Heart right ventricle (tissue), 16 donors: ENCODE results near the gene TK1. TPM values are rescaled to one million over a fixed set of nuclear protein-coding genes. Genes with fewer than 3 reads are reported as not detected.

Experiments
- ATAC-seq, 8 donors: fragments of 200-7000 bp; cut with Tn5 transposase; one replicate each; pipeline ENCODE4 v1.9.1; 2020; ENCODE audit warnings: mild to moderate bottlenecking in 8 of 8, moderate library complexity in 8 of 8, moderate number of reproducible peaks in 1 of 8
- DNase-seq, 2 donors: peaks; one replicate each; pipeline ENCODE4 v3.0.0-alpha.2; 2020
- H3K27ac ChIP-seq, 10 donors: fragments of 200-600 bp; sonication (generic) in 2 of 10; one replicate each; pipeline versions ENCODE4 v1.5.0 to v1.8.0; 2020 to 2022; ENCODE audit warnings: mild to moderate bottlenecking in 3 of 10
- H3K27me3 ChIP-seq, 7 donors: fragments of 200-600 bp; one replicate each; pipeline ENCODE4 v1.8.0; 2021 to 2022; ENCODE audit warnings: mild to moderate bottlenecking in 2 of 7
- H3K36me3 ChIP-seq, 9 donors: fragments of 200-600 bp; sonication (generic) in 1 of 9; one replicate each; pipeline versions ENCODE4 v1.5.0 to v1.8.0; 2020 to 2022; ENCODE audit warnings: mild to moderate bottlenecking in 2 of 9
- H3K4me1 ChIP-seq, 9 donors: fragments of 200-600 bp; sonication (generic) in 1 of 9; one replicate each; pipeline versions ENCODE4 v1.5.0 to v1.8.0; 2020 to 2022; ENCODE audit warnings: mild to moderate bottlenecking in 4 of 9
- H3K4me3 ChIP-seq, 10 donors: fragments of 200-600 bp; sonication (generic) in 2 of 10; one replicate each; pipeline versions ENCODE4 v1.5.0 to v1.8.0; 2020 to 2022; ENCODE audit warnings: mild to moderate bottlenecking in 7 of 10, moderate library complexity in 2 of 10
- H3K9me3 ChIP-seq, 11 donors: fragments of 200-600 bp in 10 of 11; sonication (generic) in 2 of 11; one replicate each; pipeline versions ENCODE4 v1.5.0 to v1.8.0; 2013 to 2022; ENCODE audit warnings: mild to moderate bottlenecking in 2 of 11, control low read depth in 1 of 11, moderate library complexity in 1 of 11
- WGBS, 2 donors: extraction: QIAGEN DNeasy Blood & Tissue Kit; methylation state at CpG; one replicate each; pipeline ENCODE4 v1.1.7; 2013; ENCODE audit warnings: inconsistent platforms in 1 of 2; 5-methylcytosine and 5-hydroxymethylcytosine counted together
- intact Hi-C, 10 donors: fragments of 100-400 bp; cut with DNase I; formaldehyde crosslinking; loops; one replicate each; pipeline versions ENCODE4 v1.11.1 to v1.14.2; 2022
- polyA plus RNA-seq, 2 donors: library from polyadenylated mRNA; stranded (reverse); fragments of 200-250 nt; gene quantifications; one replicate each; pipeline ENCODE4 v1.2.3, GENCODE V29; 2013
- total RNA-seq, 10 donors: library from RNA; stranded (reverse); fragmentation: NEBNext Ultra II Directional in 3 of 10; extraction: Animal tissue kit (Norgen Biotek cat#: 25700) in 3 of 10; gene quantifications; one replicate each; pipeline versions ENCODE4 v1.2.1 to v1.2.4, GENCODE V29; 2021 to 2023
- TF ChIP-seq, protein P1 (sequence below), 9 donors: fragments of 200-600 bp; sonication (generic) in 2 of 9; IDR thresholded peaks; one replicate each; pipeline versions ENCODE4 v1.5.0 to v1.8.0; 2021 to 2022; ENCODE audit warnings: antibody characterized with exemption in 9 of 9, mild to moderate bottlenecking in 5 of 9, moderate library complexity in 1 of 9
- donor health status: Arrhythmogenic right ventricular cardiomyopathy.
- donor health status: ischemic (EF 13 %, LVEDD 7.1; RV severe dilation, severe dysfunction).
- donor health status: healthy with polysubstance abuse.
- donor health status: DM: no; HTN: yes; CAD: no.
- donor health status: DM: no; HTN: no; CAD: no.
- donor health status: ischemic (EF 25% LVEDD 6.9; RV normal size, moderate dysfunction).
- donor health status: ischemic (EF 25% LVEDD 5.7; RV mildly dilated, moderate dysfunction).
- donor health status: healthy.
- donor health status: DM: yes; HTN: yes; CAD: no.
- donor health status: Ischemic cardiomyopathy.
- donor health status: ischemic (EF 35%, LVEDD 5.7; RV mildly dilated, moderate dysfunction).
- donor health status: nonischemic (EF 11% LVEDD 7.7; RV severe dilation, severe dysfunction).
- donor health status: DM: yes; HTN: yes; CAD: no.
- donor health status: PGD.
- donor health status: ischemic (EF 29% LVEDD 5.4; RV normal size, mild dysfunction).
- donor health status: nonischemic (EF 23%, LVEDD 6.1; RV moderate dilation, normal function).

The TK1 gene
- total and polyA plus RNA-seq, 12 donors, result 0.33 to 12.7 (median 1.2) TPM

DNA sequence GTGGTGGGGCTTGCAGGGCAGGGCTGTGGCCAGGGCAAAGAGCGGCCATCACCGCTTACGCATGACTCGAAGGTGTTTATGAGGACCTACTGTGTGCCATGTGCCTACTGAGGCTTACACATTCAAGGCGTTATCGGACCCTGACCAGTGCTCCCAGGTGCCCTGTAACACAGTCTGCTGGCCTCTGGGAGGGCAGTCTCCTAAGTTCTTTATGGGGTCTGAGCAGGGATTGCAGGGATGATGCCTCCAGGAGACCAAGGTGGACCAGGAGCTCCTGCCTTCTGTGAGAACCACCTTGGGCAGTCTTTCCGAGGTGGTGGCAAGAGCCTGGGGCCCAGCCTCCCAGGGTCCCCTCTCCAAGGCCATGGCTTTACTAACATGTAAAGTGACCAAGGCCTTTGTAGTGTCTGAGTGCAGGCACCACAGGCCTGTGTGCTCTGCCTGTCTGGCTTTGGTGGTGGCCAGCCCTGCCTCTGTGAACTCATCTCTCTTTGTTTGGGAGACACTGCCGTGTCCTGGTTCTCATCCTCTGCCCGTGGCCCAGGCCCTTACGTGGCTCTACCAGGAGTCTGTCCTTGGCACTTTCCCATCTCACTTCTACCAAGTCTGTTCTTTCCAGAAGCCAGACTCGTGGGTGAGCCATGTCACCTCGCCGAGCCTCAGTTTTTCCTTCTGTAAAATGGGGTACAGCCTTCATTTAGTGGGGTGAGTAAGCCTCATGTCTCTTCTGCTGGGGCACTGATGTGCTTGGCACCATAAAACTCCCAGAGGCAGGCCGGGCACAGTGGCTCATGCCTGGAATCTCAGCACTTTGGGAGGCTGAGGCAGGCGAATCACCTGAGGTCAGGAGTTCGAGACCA lies 21.9 kb downstream of the TK1 start:
- TF ChIP-seq, protein P1, sequence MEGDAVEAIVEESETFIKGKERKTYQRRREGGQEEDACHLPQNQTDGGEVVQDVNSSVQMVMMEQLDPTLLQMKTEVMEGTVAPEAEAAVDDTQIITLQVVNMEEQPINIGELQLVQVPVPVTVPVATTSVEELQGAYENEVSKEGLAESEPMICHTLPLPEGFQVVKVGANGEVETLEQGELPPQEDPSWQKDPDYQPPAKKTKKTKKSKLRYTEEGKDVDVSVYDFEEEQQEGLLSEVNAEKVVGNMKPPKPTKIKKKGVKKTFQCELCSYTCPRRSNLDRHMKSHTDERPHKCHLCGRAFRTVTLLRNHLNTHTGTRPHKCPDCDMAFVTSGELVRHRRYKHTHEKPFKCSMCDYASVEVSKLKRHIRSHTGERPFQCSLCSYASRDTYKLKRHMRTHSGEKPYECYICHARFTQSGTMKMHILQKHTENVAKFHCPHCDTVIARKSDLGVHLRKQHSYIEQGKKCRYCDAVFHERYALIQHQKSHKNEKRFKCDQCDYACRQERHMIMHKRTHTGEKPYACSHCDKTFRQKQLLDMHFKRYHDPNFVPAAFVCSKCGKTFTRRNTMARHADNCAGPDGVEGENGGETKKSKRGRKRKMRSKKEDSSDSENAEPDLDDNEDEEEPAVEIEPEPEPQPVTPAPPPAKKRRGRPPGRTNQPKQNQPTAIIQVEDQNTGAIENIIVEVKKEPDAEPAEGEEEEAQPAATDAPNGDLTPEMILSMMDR (IDR thresholded peaks at IDR 0.05), result no peak
- Histone ChIP-seq H3K4me1 (peaks cover 3 to 17% (median 11%) of the 10 kb centered on the region in 9 donors), H3K36me3 (no peaks in the 10 kb centered on the region), H3K4me3 (no peak overlapping the region), H3K9me3 (no peaks in the 10 kb centered on the region), H3K27ac (no peak overlapping the region), H3K27me3 (no peaks in the 10 kb centered on the region)
- intact Hi-C loops, result no loop called here
- 91 to 96% methylated on average over 16 of the region's 16 CpGs for WGBS, 2 donors
- no peak for ATAC-seq
- no peak for DNase-seq

DNA sequence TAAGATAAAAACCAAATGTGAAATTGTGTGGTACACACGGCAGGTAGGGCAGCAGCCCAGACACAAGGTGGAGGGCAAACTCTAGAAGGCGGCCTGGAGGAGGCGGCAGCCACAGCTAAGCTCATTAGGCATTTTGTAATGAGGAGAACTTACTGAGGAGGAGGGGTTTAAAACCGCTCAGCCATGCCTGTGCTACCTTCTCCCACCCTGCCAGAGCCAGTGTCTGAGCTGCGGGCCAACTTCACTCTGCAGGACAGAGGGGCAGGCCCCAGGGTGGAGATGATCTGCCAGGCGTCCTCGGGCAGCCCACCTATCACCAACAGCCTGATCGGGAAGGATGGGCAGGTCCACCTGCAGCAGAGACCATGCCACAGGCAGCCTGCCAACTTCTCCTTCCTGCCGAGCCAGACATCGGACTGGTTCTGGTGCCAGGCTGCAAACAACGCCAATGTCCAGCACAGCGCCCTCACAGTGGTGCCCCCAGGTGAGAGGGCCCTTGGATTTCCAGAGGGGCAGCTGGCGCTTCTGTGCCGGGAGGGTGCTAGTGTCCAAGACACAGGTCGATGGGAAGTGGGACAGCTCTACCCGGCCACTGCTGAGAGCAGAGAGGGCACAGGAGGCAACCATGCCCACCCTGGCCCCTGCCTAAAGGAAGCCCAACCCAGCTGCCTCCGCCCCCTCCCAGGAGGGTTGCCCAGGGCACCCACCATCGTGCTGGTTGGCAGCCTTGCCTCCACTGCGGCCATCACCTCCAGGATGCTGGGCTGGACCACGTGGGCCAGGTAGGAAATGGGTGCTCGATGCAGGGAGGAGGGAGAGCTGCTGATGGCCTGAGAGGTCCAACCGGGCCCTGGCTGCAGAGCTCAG lies 22.7 kb downstream of the TK1 start:
- no peaks in the 10 kb centered on the region for H3K9me3 ChIP-seq
- DNase-seq (no peak), ATAC-seq (no peak)
- H3K4me1 ChIP-seq, result peaks cover 0 to 11% (median 5%) of the 10 kb centered on the region in 9 donors
- intact Hi-C loops, result no loop called here
- H3K27ac ChIP-seq, result no peak overlapping the region
- no peaks in the 10 kb centered on the region for H3K36me3 ChIP-seq
- TF ChIP-seq, protein P1 (IDR thresholded peaks at IDR 0.05), result no peak
- 76% methylated on average over 22 of the region's 22 CpGs for WGBS, 2 donors
- H3K27me3 ChIP-seq, result no peaks in the 10 kb centered on the region
- no peak overlapping the region for H3K4me3 ChIP-seq

- WGBS, 2 donors, result 83 to 85% methylated on average over 10 of the region's 10 CpGs
- no peak for ATAC-seq
Measured at GRCh38 chr17:78159575-78160158, 27.2 kb downstream of the TK1 start.

More at GRCh38 chr17:78159575-78160158, 27.2 kb downstream of the TK1 start:
- Histone ChIP-seq H3K36me3 (no peaks in the 10 kb centered on the region), H3K4me1 (peaks cover 0 to 24% (median 0%) of the 10 kb centered on the region in 9 donors), H3K27ac (no peak overlapping the region), H3K27me3 (no peaks in the 10 kb centered on the region), H3K4me3 (no peak overlapping the region), H3K9me3 (no peaks in the 10 kb centered on the region)
- TF ChIP-seq, protein P1 (IDR thresholded peaks at IDR 0.05), result no peak
- intact Hi-C loops, result no loop called here
- DNase-seq, result no peak
